Lower leg skin (tissue), 3 donors: Measurements from ENCODE around the gene POMT1.

Source experiments
- CTCF ChIP-seq, 3 donors: fragments of 450-650 bp; IDR thresholded peaks; one replicate each; pipeline ENCODE4 v1.5.1; 2016; ENCODE audit warnings: antibody characterized with exemption in 3 of 3, mild to moderate bottlenecking in 3 of 3, moderate library complexity in 2 of 3
- POLR2A ChIP-seq, 2 donors: fragments of 450-650 bp; IDR thresholded peaks; one replicate each; pipeline ENCODE4 v1.6.1; 2016 to 2017; ENCODE audit warnings: antibody characterized with exemption in 2 of 2, mild to moderate bottlenecking in 1 of 2, moderate library complexity in 1 of 2

DNA sequence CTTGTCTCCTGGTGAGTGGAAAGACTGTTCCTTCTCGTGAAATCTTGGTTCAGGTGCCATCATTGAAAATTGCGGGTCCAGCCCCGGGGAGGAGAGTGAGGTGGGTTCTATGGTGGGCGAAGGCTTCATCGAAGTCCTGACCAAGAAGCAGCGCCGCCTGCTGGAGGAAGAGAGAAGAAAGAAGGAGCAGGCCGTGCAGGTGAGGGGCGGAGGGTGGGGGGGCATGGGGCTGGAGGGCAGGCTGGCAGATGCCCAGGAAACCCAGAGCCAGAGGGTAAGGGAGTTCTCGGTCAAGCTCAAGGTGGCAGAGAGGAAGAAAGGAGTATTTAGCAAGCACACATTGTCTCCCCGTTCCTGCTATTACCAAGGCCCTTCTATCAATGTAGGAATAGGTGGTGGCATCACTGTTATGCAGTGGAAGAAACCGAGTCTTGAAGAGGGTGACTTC lies 24.3 kb upstream of the POMT1 start:
- TF ChIP-seq POLR2A (IDR thresholded peaks at IDR 0.05) (no peak), CTCF (IDR thresholded peaks at IDR 0.05) (no peak)
